A549 (cell line): ENCODE measurements around the gene PRSS2. TPM values are rescaled to one million over a fixed set of nuclear protein-coding genes. Genes with fewer than 3 reads are reported as not detected.

ENCODE experiments used
- ATAC-seq, 2 experiments: fragments of 200-7000 bp in 1 of 2; fragments of >200 bp in 1 of 2; cut with Nextera tagmentation in 1 of 2; cut with Tn5 transposase in 1 of 2; 3 replicates each; pipeline versions ENCODE4 v1.8.0 to v1.9.1; 2018 to 2020; ENCODE audit warnings: mild to moderate bottlenecking in 1 of 2, moderate library complexity in 1 of 2
- CTCF ChIA-PET: fragments of 300-600 bp; sonication (Branson Sonifier 250); formaldehyde crosslinking; extraction: SDS; loops from one replicate; lab custom pipeline; 2021; ENCODE audit warnings: antibody characterized with exemption, inconsistent platforms; lab: Yijun Ruan, JAX
- POLR2A ChIA-PET: fragments of 350-600 bp; formaldehyde crosslinking; extraction: SDS; loops from one replicate; lab custom pipeline; 2021; ENCODE audit warnings: antibody characterized with exemption, inconsistent platforms; lab: Yijun Ruan, JAX
- DNase-seq, 2 experiments: peaks; one replicate each; pipeline versions ENCODE4 v3.0.0 to v3.0.0-alpha.2; 2011 to 2016; ENCODE audit warnings: low read depth in 1 of 2, low spot score in 1 of 2
- FAIRE-seq: peaks from 2 replicates; lab custom pipeline; 2011; peaks lifted over from hg19 to GRCh38; lab: Jason Lieb, UNC
- H3K27ac ChIP-seq, 2 experiments: fragments of >200 bp; sonication (Bioruptor Twin); formaldehyde crosslinking; 3 replicates each; pipeline ENCODE4 v1.5.1; 2016 to 2017
- H3K4me1 ChIP-seq: fragments of >200 bp; sonication (Bioruptor Twin); formaldehyde crosslinking; 3 replicates; pipeline ENCODE4 v1.6.1; 2016
- H3K4me2 ChIP-seq: fragments of >200 bp; sonication (Bioruptor Twin); formaldehyde crosslinking; 3 replicates; pipeline ENCODE4 v1.6.1; 2016
- H3K4me3 ChIP-seq: fragments of >200 bp; sonication (Bioruptor Twin); formaldehyde crosslinking; 3 replicates; pipeline ENCODE4 v1.5.1; 2016
- H3K9me3 ChIP-seq: fragments of >200 bp; sonication (Bioruptor Twin); formaldehyde crosslinking; 3 replicates; pipeline ENCODE4 v1.6.1; 2016
- BCL3 ChIP-seq: fragments of >200 bp; sonication (Bioruptor Twin); formaldehyde crosslinking; IDR thresholded peaks from 3 replicates; pipeline ENCODE4 v1.6.1; 2016
- BHLHE40 ChIP-seq: IDR thresholded peaks from 2 replicates; pipeline ENCODE4 v1.6.1; 2012; ENCODE audit warnings: low read depth, low read length, inconsistent platforms
- CBX2 ChIP-seq: fragments of 200-600 bp; sonication (generic); IDR thresholded peaks from 2 replicates; pipeline ENCODE4 v1.6.1; 2016; ENCODE audit warnings: low read depth, mild to moderate bottlenecking, borderline replicate concordance
- CBX8 ChIP-seq: fragments of 200-600 bp; sonication (generic); IDR thresholded peaks from 2 replicates; pipeline ENCODE4 v1.6.1; 2016
- CEBPB ChIP-seq, 2 experiments: fragments of >200 bp in 1 of 2; sonication (Bioruptor Twin) in 1 of 2; formaldehyde crosslinking in 1 of 2; IDR thresholded peaks; 2 replicates each; pipeline ENCODE4 v1.6.1; 2012 to 2016
- CHD2 ChIP-seq: fragments of 150-350 bp; IDR thresholded peaks from 2 replicates; pipeline ENCODE4 v1.6.1; 2014; ENCODE audit warnings: low read length; ENCODE audit not compliant: partially characterized antibody
- EHMT2 ChIP-seq: fragments of 200-600 bp; sonication (generic); IDR thresholded peaks from 2 replicates; pipeline ENCODE4 v1.6.1; 2016; ENCODE audit warnings: antibody characterized with exemption, low read depth, mild to moderate bottlenecking, moderate library complexity
- ELK1 ChIP-seq: fragments of 150-350 bp; IDR thresholded peaks from 2 replicates; pipeline ENCODE4 v1.6.1; 2014; ENCODE audit warnings: low read depth, mild to moderate bottlenecking, low read length
- ESRRA ChIP-seq: fragments of 150-350 bp; IDR thresholded peaks from 2 replicates; pipeline ENCODE4 v1.6.1; 2014; ENCODE audit warnings: mild to moderate bottlenecking, low read length, borderline replicate concordance
- FOSB ChIP-seq: fragments of 250-450 bp; sonication (Bioruptor Pico); IDR thresholded peaks from 2 replicates; pipeline ENCODE4 v1.5.0; 2020; ENCODE audit warnings: mild to moderate bottlenecking, moderate library complexity
- FOXS1 ChIP-seq: fragments of 250-450 bp; sonication (Bioruptor Pico); IDR thresholded peaks from 2 replicates; pipeline ENCODE4 v1.5.0; 2020; ENCODE audit warnings: mild to moderate bottlenecking, moderate library complexity
- GATA3 ChIP-seq: IDR thresholded peaks from 2 replicates; pipeline ENCODE4 v1.6.1; 2012; ENCODE audit warnings: borderline replicate concordance
- HDAC2 ChIP-seq: fragments of 200-600 bp; sonication (generic); IDR thresholded peaks from 2 replicates; pipeline ENCODE4 v1.6.1; 2016
- HES2 ChIP-seq: fragments of >200 bp; sonication (Bioruptor Twin); formaldehyde crosslinking; IDR thresholded peaks from 2 replicates; pipeline ENCODE4 v1.6.1; 2016
- HOXA7 ChIP-seq: fragments of 250-450 bp; sonication (Bioruptor Pico); IDR thresholded peaks from 2 replicates; pipeline ENCODE4 v1.5.0; 2020; ENCODE audit warnings: mild to moderate bottlenecking, moderate library complexity
- HOXB13 ChIP-seq: fragments of 250-450 bp; sonication (Bioruptor Pico); IDR thresholded peaks from 2 replicates; pipeline ENCODE4 v1.5.0; 2020; ENCODE audit warnings: low read depth, mild to moderate bottlenecking, moderate library complexity
- HOXB5 ChIP-seq: fragments of 250-450 bp; sonication (Bioruptor Pico); IDR thresholded peaks from 2 replicates; pipeline ENCODE4 v1.5.0; 2020; ENCODE audit warnings: mild to moderate bottlenecking, moderate library complexity
- JUNB ChIP-seq: fragments of >200 bp; sonication (Bioruptor Twin); formaldehyde crosslinking; IDR thresholded peaks from 2 replicates; pipeline ENCODE4 v1.6.1; 2016
- KDM1A ChIP-seq: fragments of 200-600 bp; sonication (generic); IDR thresholded peaks from 2 replicates; pipeline ENCODE4 v1.6.1; 2016; ENCODE audit warnings: low read depth, mild to moderate bottlenecking
- KDM5A ChIP-seq: fragments of 200-600 bp; sonication (generic); IDR thresholded peaks from 2 replicates; pipeline ENCODE4 v1.6.1; 2016; ENCODE audit warnings: antibody characterized with exemption, mild to moderate bottlenecking
- MYC ChIP-seq: IDR thresholded peaks from 2 replicates; pipeline ENCODE4 v1.6.1; 2012; ENCODE audit warnings: mild to moderate bottlenecking, inconsistent platforms, low read length, improper control_type of control experiment, borderline replicate concordance
- POLR2AphosphoS2 ChIP-seq: conservative IDR thresholded peaks from 2 replicates; pipeline ENCODE4 v1.6.1; 2012; ENCODE audit warnings: low read length, improper control_type of control experiment, inconsistent platforms
- RARB ChIP-seq: fragments of 250-450 bp; sonication (Bioruptor Pico); IDR thresholded peaks from 2 replicates; pipeline ENCODE4 v1.8.0; 2021; ENCODE audit warnings: mild to moderate bottlenecking, moderate library complexity
- RCOR1 ChIP-seq: fragments of 150-350 bp; IDR thresholded peaks from 2 replicates; pipeline ENCODE4 v1.6.1; 2014; ENCODE audit warnings: antibody characterized with exemption, low read length, low read depth
- RNF2 ChIP-seq: fragments of 200-600 bp; sonication (generic); IDR thresholded peaks from 2 replicates; pipeline ENCODE4 v1.6.1; 2016; ENCODE audit warnings: low read depth, mild to moderate bottlenecking, antibody characterized with exemption, moderate library complexity, borderline replicate concordance
- SMC3 ChIP-seq: fragments of >200 bp; sonication (Bioruptor Twin); formaldehyde crosslinking; IDR thresholded peaks from 3 replicates; pipeline ENCODE4 v1.6.1; 2018; ENCODE audit warnings: inconsistent platforms
- SREBF2 ChIP-seq: fragments of 450-650 bp; IDR thresholded peaks from 2 replicates; pipeline ENCODE4 v1.6.1; 2014; ENCODE audit warnings: mild to moderate bottlenecking, moderate library complexity
- ZFP36 ChIP-seq: fragments of 450-650 bp; IDR thresholded peaks from 2 replicates; pipeline ENCODE4 v1.6.1; 2014; ENCODE audit warnings: borderline replicate concordance; ENCODE audit not compliant: partially characterized antibody
- ZNF302 ChIP-seq: fragments of 250-450 bp; sonication (Bioruptor Pico); IDR thresholded peaks from 2 replicates; pipeline ENCODE4 v1.9.0; 2021; ENCODE audit warnings: inconsistent platforms, mild to moderate bottlenecking, moderate library complexity
- WGBS: methylation state at CpG from one replicate; pipeline ENCODE4 v1.1.6; 2017; ENCODE audit errors: missing lambda C conversion rate; 5-methylcytosine and 5-hydroxymethylcytosine counted together
- polyA plus RNA-seq, 4 experiments: library from polyadenylated mRNA; depleted of rRNA in 3 of 4; stranded (reverse); fragments of >200 nt; fragmentation: RNase III in 1 of 4; extraction: RNeasy Plus Mini Kit Qiagen cat#74134 plus additional on column Dnase treatment in 1 of 4; gene quantifications; 2 replicates in 3 of 4; 3 replicates in 1 of 4; pipeline ENCODE4 v1.2.3, GENCODE V29; 2011 to 2017
- TF ChIP-seq, protein P1 (sequence below): fragments of 200-600 bp; sonication (generic); IDR thresholded peaks from 2 replicates; pipeline ENCODE4 v1.6.1; 2016; ENCODE audit warnings: antibody characterized with exemption, mild to moderate bottlenecking, moderate library complexity

The PRSS2 gene
- polyA plus RNA-seq, 2 of the 4 experiments (the other 2 are of a cell fraction), result not detected

DNA sequence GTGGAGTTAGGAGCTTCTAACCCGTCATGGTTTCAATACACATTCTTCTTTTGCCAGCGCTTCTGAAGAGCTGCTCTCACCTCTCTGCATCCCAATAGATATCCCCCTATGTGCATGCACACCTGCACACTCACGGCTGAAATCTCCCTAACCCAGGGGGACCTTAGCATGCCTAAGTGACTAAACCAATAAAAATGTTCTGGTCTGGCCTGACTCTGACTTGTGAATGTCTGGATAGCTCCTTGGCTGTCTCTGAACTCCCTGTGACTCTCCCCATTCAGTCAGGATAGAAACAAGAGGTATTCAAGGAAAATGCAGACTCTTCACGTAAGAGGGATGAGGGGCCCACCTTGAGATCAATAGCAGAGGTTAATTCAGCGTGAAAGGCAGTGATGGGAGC lies 22.4 kb downstream of the PRSS2 start:
- POLR2A ChIA-PET, result no interaction called here
- WGBS, result 1% methylated on average over 5 of the region's 5 CpGs
- no peak for FAIRE-seq
- H3K9me3 ChIP-seq, result no peaks in the 10 kb centered on the region; the same call in 2 of the 3 replicates
- CTCF ChIA-PET, result interaction anchor here (0.6 to 2.5 kb wide), 6 partner anchors 10 to 258 kb away, joined by 3 to 21 read pairs (median 5); no protein-coding TSS in a partner anchor
- no peak overlapping the region for H3K4me3 ChIP-seq
- H3K4me1 ChIP-seq, result no peaks in the 10 kb centered on the region
- no peak overlapping the region for H3K27ac ChIP-seq
- H3K4me2 ChIP-seq, result no peak overlapping the region
- DNase-seq, result no peak
- TF ChIP-seq ESRRA (no peak), KDM5A (no peak)
- no peak for ATAC-seq

- CTCF ChIA-PET, result interaction anchor here (1.4 to 3.8 kb wide), 3 partner anchors 12 to 16 kb away, joined by 4 to 21 read pairs (median 5); no protein-coding TSS in a partner anchor
- no peak overlapping the region for H3K4me2 ChIP-seq
- FAIRE-seq, result no peak
- no peak for DNase-seq
- no peaks in the 10 kb centered on the region for H3K4me1 ChIP-seq
- no peak for TF ChIP-seq KDM5A
- TF ChIP-seq POLR2AphosphoS2, result no peak
- no peak for TF ChIP-seq HOXA7 (CRISPR knock-in tag)
- TF ChIP-seq GATA3, result no peak
- no peak for TF ChIP-seq ZFP36
- no peak for TF ChIP-seq CHD2
- no peak for TF ChIP-seq BCL3
- TF ChIP-seq CBX2, result no peak
- TF ChIP-seq KDM1A, result no peak
- TF ChIP-seq HOXB13 (CRISPR knock-in tag), result no peak
- no peak for TF ChIP-seq FOXS1 (CRISPR knock-in tag)
- TF ChIP-seq HDAC2, result no peak
- no peak for TF ChIP-seq BHLHE40
- no peak for TF ChIP-seq SMC3
- TF ChIP-seq HOXB5, result no peak
- TF ChIP-seq EHMT2, result no peak
- TF ChIP-seq RCOR1, result no peak
- TF ChIP-seq HES2, result no peak
- no peak for TF ChIP-seq RNF2
- WGBS, result 6% methylated on average over 5 of the region's 5 CpGs
- H3K9me3 ChIP-seq, result no peaks in the 10 kb centered on the region
- no peak overlapping the region for H3K4me3 ChIP-seq
- no peak for ATAC-seq
- POLR2A ChIA-PET, result no interaction called here
- no peak overlapping the region for H3K27ac ChIP-seq
These were observed 24.6 kb downstream of the PRSS2 start for GRCh38 chr7:142795339-142795863.

- 35% methylated on average over 9 of the region's 9 CpGs for whole genome bisulfite sequencing
- DNase-seq, result no peak
- no peak for ATAC-seq
- ChIA-PET CTCF (interaction anchor here (1.4 to 3.8 kb wide), 3 partner anchors 11 to 15 kb away, joined by 4 to 21 read pairs (median 5); no protein-coding TSS in a partner anchor), POLR2A (no interaction called here)
- Histone ChIP-seq H3K4me1 (no peaks in the 10 kb centered on the region), H3K9me3 (no peaks in the 10 kb centered on the region), H3K27ac (no peak overlapping the region), H3K4me2 (no peak overlapping the region), H3K4me3 (no peak overlapping the region)
- FAIRE-seq, result no peak
- TF ChIP-seq ZNF302 (no peak), ZFP36 (no peak), EHMT2 (no peak), BHLHE40 (no peak), RNF2 (no peak), ELK1 (no peak), CEBPB (IDR thresholded peaks at IDR 0.05) (no peak), CBX8 (no peak), SMC3 (no peak), FOSB (CRISPR knock-in tag) (no peak), JUNB (no peak), RCOR1 (no peak), HOXB5 (no peak), SREBF2 (no peak), MYC (no peak), RARB (CRISPR knock-in tag) (no peak)
- TF ChIP-seq, protein P1, sequence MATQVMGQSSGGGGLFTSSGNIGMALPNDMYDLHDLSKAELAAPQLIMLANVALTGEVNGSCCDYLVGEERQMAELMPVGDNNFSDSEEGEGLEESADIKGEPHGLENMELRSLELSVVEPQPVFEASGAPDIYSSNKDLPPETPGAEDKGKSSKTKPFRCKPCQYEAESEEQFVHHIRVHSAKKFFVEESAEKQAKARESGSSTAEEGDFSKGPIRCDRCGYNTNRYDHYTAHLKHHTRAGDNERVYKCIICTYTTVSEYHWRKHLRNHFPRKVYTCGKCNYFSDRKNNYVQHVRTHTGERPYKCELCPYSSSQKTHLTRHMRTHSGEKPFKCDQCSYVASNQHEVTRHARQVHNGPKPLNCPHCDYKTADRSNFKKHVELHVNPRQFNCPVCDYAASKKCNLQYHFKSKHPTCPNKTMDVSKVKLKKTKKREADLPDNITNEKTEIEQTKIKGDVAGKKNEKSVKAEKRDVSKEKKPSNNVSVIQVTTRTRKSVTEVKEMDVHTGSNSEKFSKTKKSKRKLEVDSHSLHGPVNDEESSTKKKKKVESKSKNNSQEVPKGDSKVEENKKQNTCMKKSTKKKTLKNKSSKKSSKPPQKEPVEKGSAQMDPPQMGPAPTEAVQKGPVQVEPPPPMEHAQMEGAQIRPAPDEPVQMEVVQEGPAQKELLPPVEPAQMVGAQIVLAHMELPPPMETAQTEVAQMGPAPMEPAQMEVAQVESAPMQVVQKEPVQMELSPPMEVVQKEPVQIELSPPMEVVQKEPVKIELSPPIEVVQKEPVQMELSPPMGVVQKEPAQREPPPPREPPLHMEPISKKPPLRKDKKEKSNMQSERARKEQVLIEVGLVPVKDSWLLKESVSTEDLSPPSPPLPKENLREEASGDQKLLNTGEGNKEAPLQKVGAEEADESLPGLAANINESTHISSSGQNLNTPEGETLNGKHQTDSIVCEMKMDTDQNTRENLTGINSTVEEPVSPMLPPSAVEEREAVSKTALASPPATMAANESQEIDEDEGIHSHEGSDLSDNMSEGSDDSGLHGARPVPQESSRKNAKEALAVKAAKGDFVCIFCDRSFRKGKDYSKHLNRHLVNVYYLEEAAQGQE, result no peak
These were observed 25.3 kb downstream of the PRSS2 start for GRCh38 chr7:142796001-142796500.
